ENCODE measurements around the gene LCA5. TPM values are rescaled to one million over a fixed set of nuclear protein-coding genes. Genes with fewer than 3 reads are reported as not detected.
"Not testable (repeated sequence)": the region's sequence is repeated elsewhere in the genome, so short reads cannot be mapped to it uniquely, and the experiment has no call there.

LCA5 gene
- total RNA-seq, 4 donors from 2014 or later = 0.37 to 2.2 (median 1.6) TPM; not detected in 1

GRCh38 chr6:79536585-79536953 is 661 bp downstream of the LCA5 start:
- Histone ChIP-seq H3K9me3 (no peaks in the 10 kb centered on the region), H3K27ac (peak overlapping the region; percentile 87 to 93 (median 90)), H3K36me3 (no peaks in the 10 kb centered on the region), H3K4me3 (peak overlapping the region; percentile 38 to 84 (median 76)), H3K27me3 (no peaks in the 10 kb centered on the region), H3K4me1 (peaks cover 0 to 8% (median 5%) of the 10 kb centered on the region in 4 donors)
- intact Hi-C loops (cut with DNase I; ENCODE audit: low total_unique reads) (no loop called here), in situ Hi-C loops (cut with MboI; ENCODE audit: low pct_ligation_motif_present in 1 of 4, low pct_unique_long_range_greater_than_20kb in 1 of 4, low sequenced_read_pairs in 3 of 4) (no loop called here)
- WGBS, 2 donors (ENCODE audit: low coverage in 1 of 2) = 2 to 9% methylated on average over 9 of the region's 9 CpGs
- TF ChIP-seq EP300 (IDR thresholded peaks at IDR 0.05; ENCODE audit: low read depth) = no peak
- no peak for TF ChIP-seq CTCF (IDR thresholded peaks at IDR 0.05)
- no peak for TF ChIP-seq POLR2AphosphoS5 (IDR thresholded peaks at IDR 0.05)
- TF ChIP-seq POLR2A (IDR thresholded peaks at IDR 0.05) = no peak
- peak; percentile 17 for DNase-seq

- H3K4me3 ChIP-seq; H3K27ac ChIP-seq; H3K27me3 ChIP-seq; H3K9me3 ChIP-seq; DNase-seq; in situ Hi-C loops (cut with MboI; ENCODE audit: low pct_ligation_motif_present in 1 of 4, low pct_unique_long_range_greater_than_20kb in 1 of 4, low sequenced_read_pairs in 3 of 4); H3K4me1 ChIP-seq; H3K36me3 ChIP-seq; intact Hi-C loops (cut with DNase I; ENCODE audit: low total_unique reads): not testable (repeated sequence)
- WGBS, 2 donors (ENCODE audit: low coverage in 1 of 2) = 93 to 100% methylated on average over 4 of the region's 4 CpGs
Measured at GRCh38 chr6:79529567-79529966, 7.7 kb downstream of the LCA5 start.

GRCh38 chr6:79526897-79527296 is 10.3 kb downstream of the LCA5 start:
- H3K4me1 ChIP-seq = no peaks in the 10 kb centered on the region
- H3K27me3 ChIP-seq = no peaks in the 10 kb centered on the region
- intact Hi-C loops (cut with DNase I; ENCODE audit: low total_unique reads) = no loop called here
- in situ Hi-C loops (cut with MboI; ENCODE audit: low pct_ligation_motif_present in 1 of 4, low pct_unique_long_range_greater_than_20kb in 1 of 4, low sequenced_read_pairs in 3 of 4) = no loop called here
- TF ChIP-seq EP300 (IDR thresholded peaks at IDR 0.05; ENCODE audit: low read depth) (no peak), POLR2A (IDR thresholded peaks at IDR 0.05) (no peak), CTCF (IDR thresholded peaks at IDR 0.05) (no peak), POLR2AphosphoS5 (IDR thresholded peaks at IDR 0.05) (no peak)
- no peak overlapping the region for H3K27ac ChIP-seq
- no peaks in the 10 kb centered on the region for H3K36me3 ChIP-seq
- 95 to 100% methylated on average over 1 of the region's 1 CpG for whole genome bisulfite sequencing, 2 donors (ENCODE audit: low coverage in 1 of 2)
- no peak for DNase-seq
- H3K4me3 ChIP-seq = no peak overlapping the region
- H3K9me3 ChIP-seq = no peaks in the 10 kb centered on the region

- intact Hi-C loops (cut with DNase I; ENCODE audit: low total_unique reads) = no loop called here
Measured at GRCh38 chr6:79525272-79526100, 11.7 kb downstream of the LCA5 start.

More at GRCh38 chr6:79525272-79526100, 11.7 kb downstream of the LCA5 start:
- in situ Hi-C loops (cut with MboI; ENCODE audit: low pct_ligation_motif_present in 1 of 4, low pct_unique_long_range_greater_than_20kb in 1 of 4, low sequenced_read_pairs in 3 of 4) = no loop called here
- H3K4me3 ChIP-seq = no peak overlapping the region
- no peak overlapping the region for H3K27ac ChIP-seq
- TF ChIP-seq CTCF (IDR thresholded peaks at IDR 0.05) = no peak
- TF ChIP-seq POLR2AphosphoS5 (IDR thresholded peaks at IDR 0.05) = no peak
- TF ChIP-seq EP300 (IDR thresholded peaks at IDR 0.05; ENCODE audit: low read depth) = no peak
- no peak for TF ChIP-seq POLR2A (IDR thresholded peaks at IDR 0.05)
- no peaks in the 10 kb centered on the region for H3K36me3 ChIP-seq
- no peaks in the 10 kb centered on the region for H3K9me3 ChIP-seq
- no peak for DNase-seq
- 67 to 75% methylated on average over 8 to 12 of the region's 12 CpGs for WGBS, 2 donors (ENCODE audit: low coverage in 1 of 2)
- no peaks in the 10 kb centered on the region for H3K4me1 ChIP-seq
- H3K27me3 ChIP-seq = no peaks in the 10 kb centered on the region
